ES-I3 (cell line): Measurements from ENCODE around the gene ZFPM1.

Experiments
- H3K36me3 ChIP-seq: 2 replicates; pipeline ENCODE4 v1.6.1; 2013; ENCODE audit warnings: mild to moderate bottlenecking, low read length, control low read depth, moderate library complexity; ENCODE audit not compliant: insufficient read depth
- H3K4me1 ChIP-seq: 2 replicates; pipeline ENCODE4 v1.6.1; 2013; ENCODE audit warnings: mild to moderate bottlenecking, control low read depth, low read length; ENCODE audit not compliant: insufficient read depth
- H3K9ac ChIP-seq: 2 replicates; pipeline ENCODE4 v1.6.1; 2013; ENCODE audit warnings: low read depth, mild to moderate bottlenecking, low read length, moderate library complexity
- H3K9me3 ChIP-seq: 2 replicates; pipeline ENCODE4 v1.6.1; 2013; ENCODE audit warnings: mild to moderate bottlenecking, low read length, moderate library complexity; ENCODE audit not compliant: control insufficient read depth, insufficient read depth

The ZFPM1 gene

GRCh38 chr16:88491001-88491559 is 38.0 kb downstream of the ZFPM1 start:
- H3K36me3 ChIP-seq: no peaks in the 10 kb centered on the region
- H3K9me3 ChIP-seq: no peaks in the 10 kb centered on the region
- no peak overlapping the region for H3K9ac ChIP-seq
- no peaks in the 10 kb centered on the region for H3K4me1 ChIP-seq

- Histone ChIP-seq H3K9ac (no peak overlapping the region), H3K9me3 (no peaks in the 10 kb centered on the region), H3K4me1 (no peaks in the 10 kb centered on the region), H3K36me3 (no peaks in the 10 kb centered on the region)
These were observed 38.7 kb downstream of the ZFPM1 start for GRCh38 chr16:88491560-88492310.

- H3K9ac ChIP-seq: no peak overlapping the region
- no peaks in the 10 kb centered on the region for H3K9me3 ChIP-seq
- H3K4me1 ChIP-seq: no peaks in the 10 kb centered on the region
- no peaks in the 10 kb centered on the region for H3K36me3 ChIP-seq
These were observed 40.8 kb downstream of the ZFPM1 start for GRCh38 chr16:88493879-88494278.

- Histone ChIP-seq H3K36me3 (no peaks in the 10 kb centered on the region), H3K4me1 (no peaks in the 10 kb centered on the region), H3K9me3 (no peaks in the 10 kb centered on the region), H3K9ac (no peak overlapping the region)
These were observed 41.5 kb downstream of the ZFPM1 start for GRCh38 chr16:88494335-88495154.

GRCh38 chr16:88495268-88495772 is 42.2 kb downstream of the ZFPM1 start:
- H3K9me3 ChIP-seq: no peaks in the 10 kb centered on the region
- H3K9ac ChIP-seq: no peak overlapping the region
- no peaks in the 10 kb centered on the region for H3K4me1 ChIP-seq
- H3K36me3 ChIP-seq: no peaks in the 10 kb centered on the region

- Histone ChIP-seq H3K9me3 (no peaks in the 10 kb centered on the region), H3K4me1 (no peaks in the 10 kb centered on the region), H3K9ac (no peak overlapping the region)
These were observed 44.7 kb downstream of the ZFPM1 start for GRCh38 chr16:88497561-88498462.

GRCh38 chr16:88498576-88499208 is 45.6 kb downstream of the ZFPM1 start:
- no peak overlapping the region for H3K9ac ChIP-seq
- H3K36me3 ChIP-seq: no peaks in the 10 kb centered on the region
- no peaks in the 10 kb centered on the region for H3K9me3 ChIP-seq
- H3K4me1 ChIP-seq: no peaks in the 10 kb centered on the region

More at GRCh38 chr16:88497561-88498462, 44.7 kb downstream of the ZFPM1 start:
- no peaks in the 10 kb centered on the region for H3K36me3 ChIP-seq

- no peak overlapping the region for H3K9ac ChIP-seq
- H3K4me1 ChIP-seq: no peaks in the 10 kb centered on the region
- H3K9me3 ChIP-seq: no peaks in the 10 kb centered on the region
- no peaks in the 10 kb centered on the region for H3K36me3 ChIP-seq
These were observed 46.2 kb downstream of the ZFPM1 start for GRCh38 chr16:88499292-88499691.

- H3K9me3 ChIP-seq: no peaks in the 10 kb centered on the region
- H3K36me3 ChIP-seq: no peaks in the 10 kb centered on the region
- no peaks in the 10 kb centered on the region for H3K4me1 ChIP-seq
- H3K9ac ChIP-seq: no peak overlapping the region
These were observed 46.8 kb downstream of the ZFPM1 start for GRCh38 chr16:88499836-88500251.

- Histone ChIP-seq H3K4me1 (no peaks in the 10 kb centered on the region), H3K9me3 (no peaks in the 10 kb centered on the region), H3K9ac (no peak overlapping the region), H3K36me3 (no peaks in the 10 kb centered on the region)
These were observed 47.2 kb downstream of the ZFPM1 start for GRCh38 chr16:88500255-88500661.

- no peaks in the 10 kb centered on the region for H3K36me3 ChIP-seq
- no peaks in the 10 kb centered on the region for H3K9me3 ChIP-seq
- no peaks in the 10 kb centered on the region for H3K4me1 ChIP-seq
- no peak overlapping the region for H3K9ac ChIP-seq
These were observed 49.3 kb downstream of the ZFPM1 start for GRCh38 chr16:88502371-88502770.

GRCh38 chr16:88502776-88503280 is 49.7 kb downstream of the ZFPM1 start:
- Histone ChIP-seq H3K36me3 (no peaks in the 10 kb centered on the region), H3K9ac (no peak overlapping the region), H3K4me1 (no peaks in the 10 kb centered on the region), H3K9me3 (no peaks in the 10 kb centered on the region)

- Histone ChIP-seq H3K4me1 (no peaks in the 10 kb centered on the region), H3K36me3 (no peaks in the 10 kb centered on the region), H3K9ac (no peak overlapping the region), H3K9me3 (no peaks in the 10 kb centered on the region)
These were observed 50.3 kb downstream of the ZFPM1 start for GRCh38 chr16:88503374-88503770.
